Activated CD4-positive, alpha-beta T cell treated with anti-CD3 and anti-CD28 coated beads, Interleukin-2, Interleukin-6, amounts not matched to agents 100 ng/mL and 50 ng/mL, durations not matched to agents 16 hours and 8 hours (primary cell): ENCODE measurements around the gene TMEM184B.

Experiments
- DNase-seq: peaks from one replicate; pipeline ENCODE4 v3.0.0-alpha.2; 2020

TMEM184B gene

DNA sequence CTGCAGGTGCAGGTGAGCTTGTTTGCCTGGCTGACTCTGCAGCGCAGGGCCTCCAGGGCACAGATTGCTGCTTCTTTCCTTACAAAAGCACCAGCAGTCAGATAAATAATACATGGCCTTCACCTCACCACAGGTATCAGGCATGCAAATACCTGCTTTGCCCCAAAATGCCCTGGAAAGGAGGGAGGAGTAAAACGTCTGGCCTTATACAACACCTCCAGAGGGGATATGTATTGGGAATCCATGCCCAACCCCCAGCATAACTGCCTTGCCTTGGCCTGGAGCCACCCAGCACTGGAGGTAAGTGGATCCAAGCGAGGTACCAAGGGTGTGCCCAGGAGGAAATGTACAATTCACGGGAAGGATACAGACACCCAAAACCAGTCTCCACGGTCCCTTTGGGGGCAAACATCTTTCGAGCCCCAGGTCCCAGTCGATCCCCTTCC, 860 bp downstream of the TMEM184B start:
- DNase-seq: no peak

DNA sequence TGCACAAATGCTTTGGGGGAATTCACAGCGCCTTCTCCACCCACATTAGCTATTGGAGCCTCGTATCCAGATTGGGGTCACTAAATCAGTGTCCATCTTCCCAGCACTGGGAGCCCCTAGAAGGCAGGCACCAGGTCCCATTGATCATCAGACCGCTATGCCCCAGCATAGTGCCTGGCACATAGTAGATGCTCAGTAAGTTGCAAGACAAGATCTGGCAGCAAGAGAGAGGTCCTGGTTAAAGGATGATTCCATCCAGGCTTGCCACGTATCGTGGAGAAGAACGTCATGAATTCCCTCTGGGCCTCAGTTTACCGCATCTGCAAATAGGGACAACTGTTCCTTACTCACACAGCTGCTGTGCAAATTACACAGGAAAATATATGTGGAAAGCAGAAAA, 1.7 kb downstream of the TMEM184B start:
- DNase-seq: no peak

DNA sequence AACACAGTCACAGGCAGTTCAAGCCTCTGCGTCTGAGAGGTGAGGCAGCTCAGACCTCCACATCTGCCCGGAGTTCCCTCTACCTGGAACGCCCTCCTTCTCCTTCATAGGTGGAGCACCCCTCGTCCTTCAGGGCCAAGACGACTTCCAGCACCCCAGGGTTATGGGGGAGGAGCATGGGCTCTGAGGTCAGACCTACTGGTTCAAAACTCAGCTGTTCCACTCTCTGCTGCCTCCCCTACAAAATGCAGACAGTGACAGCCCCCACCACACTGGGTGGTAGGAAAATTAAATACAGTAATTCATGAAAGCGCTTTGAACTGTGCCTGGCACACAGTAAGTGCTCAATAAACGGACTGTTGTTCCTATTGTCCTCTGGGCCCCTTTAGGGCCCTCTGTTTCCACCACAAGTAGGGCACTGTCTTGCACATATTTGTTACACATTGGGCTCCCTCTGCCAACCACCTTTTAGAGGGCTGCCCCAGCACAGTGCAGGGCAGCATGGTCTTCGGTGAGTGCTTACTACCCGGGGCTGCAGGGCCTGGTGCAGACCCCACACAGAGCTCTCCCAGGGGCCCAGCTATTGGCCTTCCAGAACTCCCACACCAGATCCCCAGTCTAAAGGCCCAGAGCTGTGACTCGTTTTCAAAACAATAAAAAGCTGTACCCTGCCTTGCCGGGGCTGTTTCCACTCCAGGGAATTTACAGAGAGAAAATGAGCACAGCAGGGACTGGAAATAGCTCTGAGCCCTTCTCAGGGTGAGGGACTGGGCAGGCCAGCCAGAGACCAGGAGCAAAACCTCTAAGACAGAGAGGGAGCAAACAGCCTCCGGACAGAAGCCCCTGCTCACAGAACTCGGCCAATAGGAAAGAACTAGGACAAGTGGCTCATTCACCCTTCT, 2.5 kb downstream of the TMEM184B start:
- DNase-seq: no peak

DNA sequence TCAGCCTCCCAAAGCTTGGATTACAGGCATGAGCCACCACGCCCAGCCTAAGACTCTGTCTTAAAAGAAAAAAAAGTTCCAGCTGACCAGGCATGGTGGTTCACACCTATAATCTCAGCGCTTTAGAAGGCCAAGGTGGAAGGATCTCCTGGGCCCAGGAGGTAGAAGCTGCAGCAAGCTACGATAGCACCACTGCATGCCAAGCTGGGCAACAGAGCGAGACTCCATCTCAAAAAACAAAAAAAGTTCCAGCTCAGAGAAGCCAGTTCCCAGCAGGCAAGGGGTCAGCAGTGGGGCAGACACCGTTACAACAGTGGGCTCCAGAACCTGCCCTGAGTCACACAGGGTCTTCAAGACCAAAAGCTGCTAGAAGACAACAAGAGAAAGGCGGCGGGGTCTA, 3.3 kb downstream of the TMEM184B start:
- DNase-seq: no peak

DNA sequence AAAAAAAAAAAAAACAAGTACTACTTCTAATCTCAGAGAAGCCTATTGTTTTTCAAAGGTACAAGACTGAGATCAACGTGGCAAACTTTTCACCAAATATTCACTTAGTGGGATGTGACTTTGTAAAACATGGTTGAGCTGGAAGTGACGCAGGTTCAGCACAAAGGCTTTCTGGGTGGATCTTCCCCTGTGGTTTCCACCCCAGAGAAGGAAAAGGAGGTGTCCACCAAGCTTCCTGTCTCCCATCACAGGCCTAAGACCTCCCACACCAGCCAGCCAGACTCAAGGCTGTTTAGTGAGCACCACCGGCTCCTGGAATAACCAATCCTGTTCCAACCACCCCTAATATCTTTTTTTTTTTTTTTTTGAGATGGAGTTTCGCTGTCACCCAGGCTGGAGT, 5.7 kb downstream of the TMEM184B start:
- peak; percentile 57 for DNase-seq

DNA sequence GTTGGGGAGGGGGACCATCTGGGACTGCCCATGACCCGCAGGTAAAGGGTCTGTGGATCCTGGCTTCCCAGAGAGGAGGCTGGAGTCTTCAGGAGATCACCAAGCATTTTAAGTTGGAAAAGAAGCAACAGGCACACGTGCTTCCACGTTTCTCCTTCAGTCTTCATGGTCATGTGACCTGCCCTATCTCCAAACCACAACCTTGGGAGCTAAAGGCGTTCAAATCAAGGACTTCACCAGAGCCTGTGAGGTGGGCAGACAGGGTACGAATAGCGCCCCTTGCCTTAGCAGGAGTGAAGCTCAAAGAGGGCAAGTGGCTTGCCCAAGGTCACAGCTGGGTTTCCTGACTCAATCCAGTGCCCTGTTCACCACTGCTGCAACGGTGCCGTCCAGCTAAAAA, 6.7 kb downstream of the TMEM184B start:
- DNase-seq: no peak

DNA sequence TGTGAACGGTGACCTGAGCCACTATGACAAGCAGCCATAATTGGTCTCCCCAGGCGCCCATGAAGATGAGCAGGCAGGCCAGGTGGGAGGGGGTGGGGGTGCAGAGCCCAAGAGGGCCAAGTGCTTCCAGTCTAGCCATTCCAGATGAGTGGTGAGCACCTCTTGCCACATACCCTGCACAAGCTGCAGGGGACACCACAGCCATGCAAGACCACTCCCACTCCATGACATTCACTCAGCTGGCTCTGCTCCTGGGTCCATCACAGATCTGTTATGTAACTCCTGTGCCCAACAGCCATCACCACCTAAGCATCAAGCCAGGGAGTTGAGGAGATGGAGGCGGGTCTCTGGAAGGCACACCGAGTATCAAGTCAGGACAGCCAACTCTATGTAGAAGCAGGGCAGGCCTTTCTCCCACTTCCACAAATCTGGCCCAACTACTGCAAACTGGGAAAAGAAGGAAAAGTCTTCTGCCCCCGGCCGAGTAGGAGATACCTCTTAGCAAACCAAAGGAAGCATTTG, 8.4 kb downstream of the TMEM184B start:
- DNase-seq: no peak

DNA sequence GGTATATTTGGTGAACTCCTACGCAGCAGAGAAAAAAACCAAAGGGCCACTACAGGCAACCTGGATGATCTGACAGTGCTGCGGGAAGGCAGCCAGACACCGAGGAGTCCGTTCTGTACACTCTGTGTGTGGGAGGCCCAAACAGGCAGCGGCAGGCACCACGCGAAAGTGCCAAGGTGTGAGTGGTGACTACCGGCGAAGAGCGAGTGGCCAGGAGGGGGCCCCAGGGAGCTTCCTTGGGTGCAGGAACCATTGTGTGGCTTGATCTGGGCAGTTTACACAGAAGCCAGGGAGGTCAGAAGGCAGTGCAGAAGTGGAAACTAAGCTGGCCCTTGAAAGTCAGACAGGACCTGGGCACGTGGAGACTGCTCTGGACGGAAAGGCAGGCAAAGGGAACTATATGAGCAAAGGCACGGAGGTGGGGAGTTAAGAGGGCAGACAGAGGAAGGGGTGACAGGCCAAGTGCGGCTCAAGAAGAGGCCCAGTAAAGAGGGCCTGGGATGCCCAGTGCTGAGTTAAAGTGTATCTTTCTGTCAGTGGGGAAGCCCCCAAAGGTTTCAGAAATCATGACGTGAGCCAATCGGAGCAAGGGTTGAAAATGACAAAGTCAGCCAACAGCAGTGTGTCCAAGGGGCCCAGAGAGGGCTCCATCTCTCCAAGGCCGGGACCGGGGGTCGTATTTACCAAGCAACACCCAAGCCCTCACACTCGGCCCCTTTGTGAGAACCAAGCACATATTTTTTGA, 10.6 kb downstream of the TMEM184B start:
- DNase-seq: peak; percentile 48

DNA sequence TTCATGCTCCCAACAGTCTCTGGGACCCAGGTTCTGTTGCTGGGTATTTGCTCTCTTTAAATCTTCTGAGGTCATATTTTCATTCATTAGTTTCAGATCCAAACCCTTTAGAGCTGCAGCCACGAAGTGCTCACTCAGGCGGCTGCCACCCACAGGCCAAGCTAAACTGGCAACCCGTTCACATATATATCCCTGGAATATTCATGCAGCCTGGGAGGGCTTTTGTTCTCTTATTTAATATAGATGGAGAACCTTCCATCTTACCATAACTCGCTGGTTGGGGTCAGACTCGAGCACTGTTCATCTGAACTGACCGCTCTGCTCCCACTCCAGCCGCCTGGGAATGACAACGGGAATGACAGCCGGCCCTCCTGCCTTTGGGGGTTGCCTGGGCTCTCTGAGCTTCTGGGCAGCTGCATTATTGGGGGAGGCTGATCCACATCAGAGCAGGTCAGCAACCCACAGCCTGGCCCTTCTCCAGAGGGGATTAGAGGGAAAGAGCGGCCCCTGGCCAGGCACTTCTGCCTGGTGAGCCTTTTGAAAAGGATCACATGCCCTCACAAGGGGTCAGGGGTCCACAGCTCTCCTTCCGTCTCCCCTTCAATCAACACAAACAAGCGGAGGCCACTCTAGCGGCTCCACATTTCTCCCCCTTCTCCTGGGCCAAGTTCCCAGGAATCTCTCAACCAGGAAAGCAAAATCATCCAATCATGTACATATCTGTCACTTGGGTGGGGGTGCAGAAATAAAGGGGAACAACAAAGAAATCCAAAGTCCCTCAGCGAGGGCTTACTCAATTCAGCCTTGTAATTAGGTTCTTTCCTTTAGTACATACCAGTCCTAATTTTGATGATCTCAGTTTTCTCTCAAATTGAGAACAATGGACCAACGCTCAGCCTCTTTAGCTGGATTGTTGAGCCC, 11.8 kb downstream of the TMEM184B start:
- no peak for DNase-seq

DNA sequence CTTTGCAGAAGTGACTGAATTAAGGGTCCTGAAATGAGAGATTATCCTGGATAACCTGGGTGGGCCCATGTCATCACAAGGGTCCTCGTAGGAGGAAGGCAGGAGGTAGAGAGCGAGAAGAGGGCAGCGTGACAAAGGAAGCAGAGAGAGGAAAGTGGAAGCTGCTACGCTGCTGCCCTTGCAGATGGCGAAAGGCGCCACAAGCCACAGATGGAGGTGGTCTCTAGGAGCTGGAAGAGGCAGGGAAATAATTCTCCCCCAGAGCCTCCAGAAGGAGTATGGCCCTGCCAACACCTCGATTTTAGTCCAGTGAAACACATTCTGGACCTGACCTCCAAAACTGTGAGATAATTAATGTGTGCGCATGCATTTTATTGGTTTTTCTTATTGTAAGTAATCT, 13.4 kb downstream of the TMEM184B start:
- no peak for DNase-seq

DNA sequence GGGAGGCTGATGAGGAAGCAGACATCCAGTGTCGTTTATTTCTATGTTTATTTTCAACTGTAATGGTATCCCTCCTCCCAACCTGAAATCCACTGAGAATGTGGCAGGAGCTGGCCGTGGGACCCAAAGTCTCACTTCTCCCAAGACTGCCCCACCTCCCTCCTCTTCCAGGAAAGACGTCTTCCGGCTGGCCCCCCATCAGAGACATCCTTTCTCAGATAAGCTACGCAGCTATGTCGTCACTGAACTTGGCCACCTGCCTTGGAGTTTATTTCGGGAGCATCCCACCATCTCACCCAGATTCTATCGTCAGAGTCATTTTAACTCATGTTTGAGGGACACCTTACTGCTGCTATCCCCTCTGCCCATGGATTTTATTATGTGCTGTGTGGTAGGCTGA, 13.9 kb downstream of the TMEM184B start:
- no peak for DNase-seq

DNA sequence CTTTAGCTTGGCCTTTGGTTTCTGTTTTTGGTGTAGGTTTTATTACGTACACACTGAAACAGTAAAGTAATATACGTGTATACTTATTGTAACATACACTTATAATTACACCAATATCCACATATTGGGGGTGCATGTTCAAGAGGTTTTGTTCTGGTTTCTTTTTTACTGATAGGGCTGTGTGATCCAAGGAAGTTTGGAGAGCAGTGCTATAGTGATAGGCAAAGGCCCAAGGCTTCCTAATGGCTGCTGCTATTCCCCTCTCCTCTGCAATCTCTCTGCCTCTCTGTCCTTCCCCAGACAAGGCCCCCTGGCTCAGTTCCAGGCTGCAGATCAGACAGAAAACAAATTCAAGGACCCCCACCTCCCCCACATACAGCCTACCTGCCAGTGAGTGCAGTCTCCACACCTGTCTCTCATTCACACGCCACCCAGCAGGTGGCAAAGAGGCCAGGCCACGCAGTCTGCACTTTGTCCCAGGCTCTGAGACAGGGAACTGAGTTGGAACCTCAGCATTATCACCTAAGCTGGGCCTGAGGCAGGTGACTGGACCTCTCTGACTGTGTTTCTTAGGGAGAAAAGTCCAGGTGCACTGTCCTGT, 15.1 kb downstream of the TMEM184B start:
- no peak for DNase-seq

DNA sequence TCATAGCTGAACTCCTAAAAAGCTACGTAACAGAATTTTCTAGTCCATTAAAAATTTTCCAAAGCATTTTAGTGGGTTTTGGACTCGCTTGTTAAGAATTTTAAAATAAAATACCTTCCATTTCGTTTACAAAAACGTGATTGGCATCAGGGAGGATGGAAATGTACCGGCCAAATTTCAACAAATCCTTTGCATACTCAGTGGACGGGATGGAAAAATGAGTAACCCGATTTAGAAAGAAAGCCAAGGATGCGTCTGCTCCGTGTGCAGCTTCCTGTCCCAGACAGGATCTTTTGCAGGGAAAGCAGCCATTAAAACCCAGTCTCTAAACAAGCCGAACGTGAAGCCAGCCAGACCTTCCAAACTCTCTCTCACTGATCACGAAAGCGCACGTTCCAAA, 15.6 kb downstream of the TMEM184B start:
- DNase-seq: no peak

DNA sequence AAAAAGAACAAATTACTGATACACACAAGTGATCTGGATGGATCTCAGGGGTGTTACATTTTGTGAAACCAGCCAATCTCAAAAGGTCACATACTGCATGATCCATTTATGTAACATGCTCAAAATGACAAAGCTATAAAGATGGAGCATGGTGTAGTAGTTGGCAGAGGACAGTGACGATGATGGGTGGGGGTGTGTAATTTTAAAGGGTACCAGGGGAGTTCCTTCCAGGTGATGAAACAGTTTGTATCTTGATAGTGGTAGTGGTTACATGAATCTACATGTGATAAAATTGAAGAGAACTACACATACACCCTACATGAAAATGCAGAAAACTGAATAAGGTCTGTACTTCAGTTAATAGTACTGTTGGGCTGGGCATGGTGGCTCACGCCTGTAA, 17.1 kb downstream of the TMEM184B start:
- no peak for DNase-seq

DNA sequence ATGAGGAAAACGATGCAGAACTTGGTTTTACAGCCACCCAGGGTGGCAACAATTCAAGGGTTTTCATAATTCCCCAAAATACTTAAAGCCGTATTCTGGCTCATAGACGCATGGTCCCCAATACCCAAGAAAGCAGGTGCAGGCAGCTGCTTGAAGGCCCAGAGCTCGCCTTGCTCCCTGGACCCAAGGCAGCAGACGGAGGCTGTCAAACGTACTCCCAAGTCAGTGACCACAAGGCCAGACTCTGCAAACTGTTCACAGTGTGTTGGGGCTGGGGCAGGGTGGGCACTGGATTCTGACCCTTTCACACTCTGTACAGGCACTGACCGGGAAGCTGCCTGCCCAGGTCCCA, 21.5 kb downstream of the TMEM184B start:
- DNase-seq: no peak

DNA sequence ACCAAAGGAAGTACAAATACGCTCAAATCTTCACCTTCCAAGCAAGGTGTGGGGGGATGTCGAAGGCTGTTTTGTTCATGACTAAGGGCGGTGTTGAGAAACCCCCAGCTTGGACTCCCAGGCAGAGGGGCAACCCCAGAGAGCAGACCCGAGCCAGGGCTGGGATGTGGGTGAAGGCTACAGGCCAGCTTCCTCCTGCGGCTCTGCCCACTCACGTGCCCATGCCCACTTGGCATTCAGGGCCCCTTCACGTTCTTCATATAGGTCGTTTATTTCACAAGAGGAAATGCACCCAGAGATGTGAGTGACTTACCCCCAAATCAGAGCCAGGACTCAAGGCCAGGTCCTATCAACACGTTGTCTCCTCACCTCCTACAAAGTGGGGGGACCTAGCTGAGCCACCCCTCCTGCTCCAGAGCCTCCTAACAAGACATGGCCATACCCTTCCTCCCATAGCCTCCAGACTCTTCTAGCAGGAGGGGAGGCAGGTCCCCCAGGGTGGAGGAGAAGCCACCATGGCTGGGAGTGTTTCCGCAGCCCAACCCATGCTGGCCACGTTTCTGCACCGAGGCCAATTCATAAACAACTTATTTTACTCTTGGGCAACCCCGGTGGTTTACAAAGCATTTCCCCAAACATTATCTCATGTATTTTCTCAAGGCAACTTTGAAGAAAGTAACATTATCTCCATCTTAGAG, 22.0 kb downstream of the TMEM184B start:
- DNase-seq: no peak

DNA sequence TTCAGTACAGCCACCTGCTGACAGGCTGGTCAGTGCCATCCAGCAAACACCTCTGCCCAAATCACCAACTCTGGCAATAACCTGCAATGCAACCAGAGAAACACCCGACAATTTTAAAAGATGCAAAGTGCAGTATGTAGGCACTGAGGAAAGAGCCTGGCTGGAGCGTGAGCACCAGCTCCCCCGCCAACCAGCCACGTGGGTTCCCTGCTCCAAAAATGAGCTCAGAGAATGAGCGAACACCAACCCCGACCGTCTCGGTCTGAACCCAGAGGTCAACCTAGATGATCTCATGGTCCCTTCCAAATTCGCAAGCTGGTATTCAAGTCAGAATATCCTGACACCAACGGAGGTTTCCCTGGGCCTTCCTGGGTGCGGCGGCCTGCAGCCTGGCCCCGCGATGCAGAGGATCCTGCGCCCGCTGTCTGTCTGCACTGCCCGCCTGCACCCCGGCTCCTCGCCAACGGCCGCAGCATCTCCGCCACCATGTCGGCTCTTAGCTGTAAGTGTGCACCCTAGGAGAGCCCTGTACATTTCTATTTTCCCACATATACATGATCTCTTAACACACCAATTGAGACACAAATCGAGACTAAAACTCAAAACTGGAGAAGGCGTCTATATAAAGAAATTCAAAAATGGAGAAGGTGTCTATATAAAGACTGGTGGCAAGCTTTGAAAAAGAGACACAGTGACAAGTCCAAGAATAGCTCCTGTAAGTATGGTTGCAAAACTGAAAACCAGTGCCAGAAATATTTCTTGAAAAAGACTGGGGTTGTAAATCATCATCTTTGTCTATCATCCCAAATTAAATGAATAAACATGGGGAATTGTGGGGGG, 22.8 kb downstream of the TMEM184B start:
- DNase-seq: no peak

DNA sequence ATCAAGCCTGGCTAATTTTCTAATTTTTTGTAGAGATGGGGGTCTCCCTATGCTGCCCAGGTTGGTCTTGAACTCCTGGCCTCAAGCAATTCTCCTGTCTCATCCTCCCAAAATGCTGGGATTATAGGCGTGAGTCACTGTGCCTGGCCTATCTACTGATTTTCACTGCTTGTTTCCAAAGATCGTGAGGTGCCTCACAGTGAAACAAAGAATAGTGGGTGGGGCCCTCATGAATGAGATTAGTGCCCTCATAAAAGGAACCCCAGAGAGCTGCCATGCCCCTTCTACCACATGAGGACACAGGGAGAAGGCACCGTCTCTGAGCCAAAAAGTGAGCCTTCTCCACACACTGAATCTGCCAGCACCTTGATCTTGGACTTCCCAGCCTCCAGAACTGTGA, 23.5 kb downstream of the TMEM184B start:
- no peak for DNase-seq

DNA sequence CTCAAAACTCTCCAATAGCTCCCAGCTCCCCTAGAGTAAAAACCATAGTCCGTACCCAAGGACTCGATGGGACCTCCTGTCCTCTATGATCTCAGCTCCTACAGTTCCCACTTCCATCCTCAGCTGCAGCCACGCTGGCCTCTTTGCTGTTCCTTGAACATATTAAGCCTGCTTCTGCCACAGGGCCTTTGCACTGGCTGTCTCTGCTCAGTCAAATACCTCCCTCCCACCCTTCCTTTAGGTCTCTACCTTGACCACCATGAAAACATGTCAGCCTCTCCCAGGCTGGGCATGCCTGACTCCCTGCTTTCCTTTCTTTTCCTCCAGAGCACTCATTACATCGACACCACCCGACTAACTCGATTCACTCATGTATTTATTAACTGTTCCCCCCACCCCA, 24.5 kb downstream of the TMEM184B start:
- no peak for DNase-seq

DNA sequence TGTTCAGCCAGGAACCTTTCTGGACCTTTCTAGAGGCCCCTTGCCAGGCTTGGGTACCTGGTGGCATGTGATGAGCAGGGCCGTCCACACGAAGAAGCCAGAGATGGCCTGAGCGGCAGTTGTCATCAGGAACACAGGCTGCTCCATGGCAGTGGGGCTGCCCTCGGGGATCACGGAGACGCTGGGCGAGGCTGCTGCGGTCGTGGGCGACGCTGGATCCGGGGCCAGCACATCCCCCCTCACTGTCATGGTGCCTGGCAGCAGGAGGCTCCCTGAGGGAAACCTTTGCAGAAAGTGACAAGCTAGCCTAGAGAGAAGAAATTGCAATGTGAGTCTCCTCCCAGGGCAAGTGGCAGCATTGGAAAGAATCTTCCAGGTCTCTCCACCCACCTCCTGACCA, 25.1 kb downstream of the TMEM184B start:
- no peak for DNase-seq

DNA sequence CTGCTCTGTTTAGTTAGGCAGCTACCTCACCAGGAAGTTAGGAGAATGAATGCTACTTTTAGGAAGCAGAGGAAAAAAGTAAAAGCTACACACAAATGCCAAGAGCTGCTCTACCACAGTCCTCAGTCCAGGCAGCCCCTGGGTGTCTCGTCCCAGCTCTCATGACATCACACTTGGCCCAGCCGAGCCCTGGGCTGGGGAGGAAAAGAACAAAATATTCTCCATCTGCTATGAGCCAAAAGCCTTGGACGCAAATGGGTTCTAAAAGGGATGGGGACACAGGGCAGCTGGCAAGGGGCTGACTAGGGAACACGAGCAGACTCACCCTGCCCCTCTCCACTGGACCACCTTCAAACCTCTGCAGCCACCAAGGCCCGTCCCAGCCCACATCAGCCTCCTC, 26.1 kb downstream of the TMEM184B start:
- no peak for DNase-seq
